Stomach (tissue), 9 donors: Measurements from ENCODE around the gene ATXN10. TPM values are rescaled to one million over a fixed set of nuclear protein-coding genes. Genes with fewer than 3 reads are reported as not detected.

ENCODE experiments used
- DNase-seq, 2 donors: peaks; one replicate each; pipeline versions ENCODE4 v3.0.0 to v3.0.0-alpha.2; 2013 to 2019
- H3K27ac ChIP-seq, 5 donors: fragments of 200-600 bp in 4 of 5; sonication (generic) in 4 of 5; one replicate each; pipeline ENCODE4 v1.5.1; 2013 to 2019; ENCODE audit warnings: mild to moderate bottlenecking in 1 of 5, moderate library complexity in 1 of 5
- H3K27me3 ChIP-seq, 3 donors: fragments of 200-600 bp; sonication (generic); one replicate each; pipeline ENCODE4 v1.5.1; 2017 to 2019; ENCODE audit warnings: mixed run types in 1 of 3
- H3K36me3 ChIP-seq, 4 donors: fragments of 200-600 bp; sonication (generic); 1 replicate in 3 of 4; 2 replicates in 1 of 4; pipeline ENCODE4 v1.5.1; 2016 to 2019
- H3K4me1 ChIP-seq, 4 donors: fragments of 200-600 bp; sonication (generic); one replicate each; pipeline ENCODE4 v1.5.1; 2016 to 2019
- H3K4me3 ChIP-seq, 4 donors: fragments of 200-600 bp; sonication (generic) in 3 of 4; one replicate each; pipeline ENCODE4 v1.5.1; 2016 to 2019; ENCODE audit warnings: mild to moderate bottlenecking in 1 of 4
- H3K9me3 ChIP-seq, 4 donors: fragments of 200-600 bp; sonication (generic); one replicate each; pipeline ENCODE4 v1.5.1; 2016 to 2019
- CTCF ChIP-seq, 7 experiments: fragments of 450-650 bp in 4 of 7; fragments of 200-600 bp in 3 of 7; sonication (generic) in 3 of 7; IDR thresholded peaks; one replicate each; pipeline ENCODE4 v1.5.1; 2016 to 2019; ENCODE audit warnings: antibody characterized with exemption in 7 of 7, control low read depth in 2 of 7, mild to moderate bottlenecking in 1 of 7
- EP300 ChIP-seq: sonication (generic); formaldehyde crosslinking; IDR thresholded peaks from one replicate; pipeline ENCODE4 v1.6.1; 2017; ENCODE audit warnings: antibody characterized with exemption
- POLR2A ChIP-seq, 4 donors: fragments of 450-650 bp; IDR thresholded peaks; one replicate each; pipeline ENCODE4 v1.6.1; 2016; ENCODE audit warnings: antibody characterized with exemption in 4 of 4, control low read depth in 2 of 4, mild to moderate bottlenecking in 1 of 4, moderate library complexity in 1 of 4
- POLR2AphosphoS5 ChIP-seq, 3 donors: sonication (generic); formaldehyde crosslinking; IDR thresholded peaks; one replicate each; pipeline ENCODE4 v1.6.1; 2016; ENCODE audit warnings: antibody characterized with exemption in 3 of 3
- WGBS, 5 donors: extraction: QIAGEN DNeasy Blood & Tissue Kit in 3 of 5; methylation state at CpG; one replicate each; pipeline versions ENCODE4 v1.1.5 to v1.1.7; 2013 to 2018; 5-methylcytosine and 5-hydroxymethylcytosine counted together
- intact Hi-C: fragments of 100-400 bp; cut with DNase I; formaldehyde crosslinking; loops from one replicate; pipeline ENCODE4 v1.15.1; 2023; ENCODE audit warnings: low total_unique reads
- polyA plus RNA-seq, 3 donors: library from polyadenylated mRNA; stranded (reverse); fragments of 200-250 nt; gene quantifications; one replicate each; pipeline ENCODE4 v1.2.3, GENCODE V29; 2013
- total RNA-seq, 5 donors: library from RNA; depleted of rRNA; stranded (reverse); fragments of >200 nt; gene quantifications; one replicate each; pipeline versions ENCODE4 v1.1.0 to v1.2.3, GENCODE V29; 2014 to 2016
- donor health status: healthy with polysubstance abuse.
- donor health status: Bipolar disorder and iron deficiency.
- donor health status: healthy.

The ATXN10 gene
- total and polyA plus RNA-seq, 8 donors: 36.5 to 171 (median 89.4) TPM

- Histone ChIP-seq H3K4me3 (no peak overlapping the region), H3K36me3 (peaks cover 8 to 72% (median 59%) of the 10 kb centered on the region in 4 donors), H3K27ac (no peak overlapping the region), H3K27me3 (no peaks in the 10 kb centered on the region), H3K9me3 (peaks cover 0 to 8% (median 3%) of the 10 kb centered on the region in 4 donors), H3K4me1 (no peaks in the 10 kb centered on the region)
- intact Hi-C loops: no loop called here
- no peak for DNase-seq
- WGBS, 5 donors: 90 to 96% (median 92%) methylated on average over 3 of the region's 3 CpGs
- TF ChIP-seq POLR2AphosphoS5 (IDR thresholded peaks at IDR 0.05) (no peak), POLR2A (IDR thresholded peaks at IDR 0.05) (no peak), CTCF (IDR thresholded peaks at IDR 0.05) (no peak), EP300 (no peak)
These were observed 175.3 kb downstream of the ATXN10 start for GRCh38 chr22:45846952-45847351.

GRCh38 chr22:45848904-45849303, 177.3 kb downstream of the ATXN10 start:
- DNase-seq: no peak
- WGBS, 5 donors: 97 to 100% (median 98%) methylated on average over 2 of the region's 2 CpGs
- TF ChIP-seq EP300: no peak
- no peak for TF ChIP-seq POLR2A (IDR thresholded peaks at IDR 0.05)
- no peak for TF ChIP-seq POLR2AphosphoS5 (IDR thresholded peaks at IDR 0.05)
- TF ChIP-seq CTCF (IDR thresholded peaks at IDR 0.05): no peak
- H3K4me3 ChIP-seq: no peak overlapping the region
- intact Hi-C loops: no loop called here
- no peaks in the 10 kb centered on the region for H3K27me3 ChIP-seq
- H3K36me3 ChIP-seq: peaks cover 0 to 72% (median 58%) of the 10 kb centered on the region in 4 donors
- H3K9me3 ChIP-seq: peaks cover 0 to 21% (median 12%) of the 10 kb centered on the region in 4 donors
- H3K27ac ChIP-seq: no peak overlapping the region
- no peaks in the 10 kb centered on the region for H3K4me1 ChIP-seq

- Histone ChIP-seq H3K27me3 (no peaks in the 10 kb centered on the region), H3K9me3 (peaks cover 0 to 21% (median 12%) of the 10 kb centered on the region in 4 donors), H3K36me3 (peaks cover 0 to 77% (median 61%) of the 10 kb centered on the region in 4 donors), H3K4me1 (no peaks in the 10 kb centered on the region), H3K27ac (no peak overlapping the region), H3K4me3 (no peak overlapping the region)
- no peak for TF ChIP-seq CTCF (IDR thresholded peaks at IDR 0.05)
- TF ChIP-seq POLR2A (IDR thresholded peaks at IDR 0.05): no peak
- no peak for TF ChIP-seq POLR2AphosphoS5 (IDR thresholded peaks at IDR 0.05)
- no peak for TF ChIP-seq EP300
- DNase-seq: no peak
- WGBS, 5 donors: 69 to 97% (median 88%) methylated on average over 2 of the region's 2 CpGs
- intact Hi-C loops: no loop called here
These were observed 181.2 kb downstream of the ATXN10 start for GRCh38 chr22:45852826-45853225.

GRCh38 chr22:45855961-45856360, 184.3 kb downstream of the ATXN10 start:
- Histone ChIP-seq H3K36me3 (peaks cover 0 to 74% (median 48%) of the 10 kb centered on the region in 4 donors), H3K4me1 (no peaks in the 10 kb centered on the region), H3K27me3 (no peaks in the 10 kb centered on the region), H3K27ac (no peak overlapping the region), H3K4me3 (no peak overlapping the region), H3K9me3 (peaks cover 0 to 21% (median 12%) of the 10 kb centered on the region in 4 donors)
- intact Hi-C loops: no loop called here
- TF ChIP-seq EP300 (no peak), CTCF (IDR thresholded peaks at IDR 0.05) (no peak), POLR2A (IDR thresholded peaks at IDR 0.05) (no peak), POLR2AphosphoS5 (IDR thresholded peaks at IDR 0.05) (no peak)
- no peak for DNase-seq
- WGBS, 5 donors: 92 to 100% (median 98%) methylated on average over 2 of the region's 2 CpGs
